Middle frontal gyrus (tissue), 1 donor: ENCODE data around the gene CD244.

Experiments used
- DNase-seq: peaks from one replicate; pipeline ENCODE4 v3.0.0-alpha.2; 2015; ENCODE audit warnings: low spot score; ENCODE audit errors: extremely low spot score

Gene CD244

DNA sequence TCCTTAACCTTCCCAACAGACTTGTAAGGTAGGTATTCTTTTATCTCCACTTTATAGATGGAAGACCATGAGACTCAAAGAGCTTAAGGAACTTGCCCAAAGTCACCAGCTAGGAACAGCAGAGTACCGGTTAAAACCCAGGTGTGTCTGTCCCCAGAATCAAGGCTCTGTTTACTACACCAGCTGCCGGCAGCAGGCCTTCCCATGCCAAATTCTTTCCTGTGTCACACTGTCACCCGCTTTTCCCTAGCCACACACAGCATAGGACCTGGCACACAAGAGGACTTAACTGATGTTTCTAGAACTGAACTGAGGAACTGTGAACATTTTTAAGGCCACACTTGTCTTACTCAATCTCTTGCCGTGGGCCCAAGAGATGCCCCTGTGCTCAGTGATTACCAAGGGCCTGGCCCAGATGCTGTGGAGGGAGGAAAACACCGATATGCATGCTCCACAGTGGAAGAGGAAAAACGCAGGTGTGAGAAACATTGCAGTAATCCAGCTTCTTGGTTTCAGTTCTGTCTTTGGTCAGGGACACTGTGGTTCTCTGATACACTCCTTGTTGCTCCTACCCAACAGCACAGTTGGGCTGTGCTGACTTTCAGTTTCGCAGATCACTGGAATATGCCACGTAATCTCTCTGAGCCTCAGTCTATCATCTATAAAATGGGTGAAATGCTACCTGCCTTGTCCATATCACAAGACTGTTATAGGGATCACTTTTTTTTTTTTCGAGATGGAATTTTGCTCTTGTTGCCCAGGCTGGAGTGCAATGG is 80.6 kb downstream of the CD244 start:
- DNase-seq, result no peak

DNA sequence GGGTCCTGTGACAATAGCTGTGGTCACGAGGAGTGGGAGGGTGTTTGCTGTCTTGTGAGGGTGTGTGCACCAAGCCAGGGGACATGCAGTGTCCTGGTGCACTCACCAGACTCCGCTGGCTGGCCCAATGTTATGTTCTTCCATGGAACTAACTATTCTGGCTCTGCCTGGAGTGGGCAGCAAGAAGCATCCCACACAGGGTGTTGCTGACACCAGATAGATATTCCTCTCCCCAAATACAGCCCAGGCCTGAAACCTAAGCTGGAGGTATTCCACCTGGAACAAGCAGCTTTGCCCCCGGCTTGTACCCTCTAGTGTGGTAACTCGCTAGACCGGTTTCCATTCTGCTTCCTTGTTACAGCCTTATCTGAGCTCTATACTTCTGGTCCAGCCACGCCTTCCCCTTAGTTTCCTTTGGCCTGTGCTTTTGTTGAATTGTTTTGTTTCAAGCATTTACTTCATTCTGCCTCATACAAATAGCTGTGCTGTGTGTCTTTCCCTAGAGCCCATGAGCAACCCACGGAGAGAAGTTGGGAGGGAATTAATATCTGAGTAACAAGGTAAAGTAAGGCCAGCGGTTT is 81.4 kb downstream of the CD244 start:
- no peak for DNase-seq

DNA sequence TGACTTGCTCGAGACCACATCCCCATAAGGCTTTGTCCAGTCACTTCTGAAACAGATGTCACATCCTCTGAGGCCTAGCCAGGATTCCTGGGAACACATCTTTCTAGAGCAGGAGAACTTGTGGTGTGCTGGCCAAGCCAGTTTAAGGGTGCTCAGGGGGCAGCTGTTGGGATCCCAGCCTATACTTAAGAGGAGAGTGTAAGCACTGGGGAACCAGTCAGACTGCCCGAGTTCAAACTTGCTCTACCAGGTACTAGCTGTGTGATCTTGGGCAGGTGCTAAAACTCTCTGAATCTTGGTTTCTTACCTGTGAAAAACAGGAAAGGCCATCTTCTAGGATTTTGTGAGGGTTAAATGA is 82.3 kb downstream of the CD244 start:
- DNase-seq, result no peak
